T-helper 1 cell (primary cell): ENCODE measurements around the gene ZNF618.
A peak's percentile ranks its signal among the peaks of the same experiment; 100 is the strongest.

Experiments used
- DNase-seq, 5 donors: peaks; one replicate each; pipeline ENCODE4 v3.0.0-alpha.2; 2012 to 2020

The ZNF618 gene

GRCh38 chr9:114084282-114085073, 208.4 kb downstream of the ZNF618 start:
- no peak for DNase-seq

GRCh38 chr9:114085387-114085789, 209.3 kb downstream of the ZNF618 start:
- no peak for DNase-seq

GRCh38 chr9:114086009-114086408, 209.9 kb downstream of the ZNF618 start:
- DNase-seq: no peak

GRCh38 chr9:114086607-114087006, 210.5 kb downstream of the ZNF618 start:
- DNase-seq: no peak

- no peak for DNase-seq
Measured at GRCh38 chr9:114087721-114088120, 211.6 kb downstream of the ZNF618 start.

- no peak for DNase-seq
Measured at GRCh38 chr9:114088571-114089170, 212.6 kb downstream of the ZNF618 start.

GRCh38 chr9:114089206-114089840, 213.2 kb downstream of the ZNF618 start:
- DNase-seq: no peak

- no peak for DNase-seq
Measured at GRCh38 chr9:114090798-114091197, 214.7 kb downstream of the ZNF618 start.

- no peak for DNase-seq
Measured at GRCh38 chr9:114091711-114092110, 215.6 kb downstream of the ZNF618 start.

GRCh38 chr9:114092336-114092735, 216.2 kb downstream of the ZNF618 start:
- DNase-seq: no peak

- DNase-seq: no peak
Measured at GRCh38 chr9:114093031-114093471, 216.9 kb downstream of the ZNF618 start.

- DNase-seq: no peak
Measured at GRCh38 chr9:114093761-114094505, 217.8 kb downstream of the ZNF618 start.

- no peak for DNase-seq
Measured at GRCh38 chr9:114094971-114095370, 218.9 kb downstream of the ZNF618 start.

- DNase-seq: no peak
Measured at GRCh38 chr9:114096041-114096511, 220.0 kb downstream of the ZNF618 start.

- DNase-seq: no peak
Measured at GRCh38 chr9:114096866-114097612, 220.9 kb downstream of the ZNF618 start.

- DNase-seq: no peak
Measured at GRCh38 chr9:114097613-114098020, 221.5 kb downstream of the ZNF618 start.

- DNase-seq: peak in 1 of 5 donors; percentile 9
Measured at GRCh38 chr9:114098021-114098935, 222.2 kb downstream of the ZNF618 start.

- no peak for DNase-seq
Measured at GRCh38 chr9:114098936-114099668, 223.0 kb downstream of the ZNF618 start, which contains the start of gene KIF12. Gene KIF12 (minus strand): TSS chr9:114099292. CDS start chr9:114099276, 16 bp downstream.

- no peak for DNase-seq
Measured at GRCh38 chr9:114099669-114100270, 223.7 kb downstream of the ZNF618 start.

- no peak for DNase-seq
Measured at GRCh38 chr9:114100536-114100935, 224.4 kb downstream of the ZNF618 start.
